OCI-M1 (cell line): Measurements from ENCODE around the gene HOXD10.

ENCODE experiments used
- DNase-seq: peaks from one replicate; lab custom pipeline; 2025; lab: John Stamatoyannopoulos, UW

Gene HOXD10

GRCh38 chr2:176123411-176124109 lies 7.0 kb downstream of the HOXD10 start:
- no peak for DNase-seq

DNA sequence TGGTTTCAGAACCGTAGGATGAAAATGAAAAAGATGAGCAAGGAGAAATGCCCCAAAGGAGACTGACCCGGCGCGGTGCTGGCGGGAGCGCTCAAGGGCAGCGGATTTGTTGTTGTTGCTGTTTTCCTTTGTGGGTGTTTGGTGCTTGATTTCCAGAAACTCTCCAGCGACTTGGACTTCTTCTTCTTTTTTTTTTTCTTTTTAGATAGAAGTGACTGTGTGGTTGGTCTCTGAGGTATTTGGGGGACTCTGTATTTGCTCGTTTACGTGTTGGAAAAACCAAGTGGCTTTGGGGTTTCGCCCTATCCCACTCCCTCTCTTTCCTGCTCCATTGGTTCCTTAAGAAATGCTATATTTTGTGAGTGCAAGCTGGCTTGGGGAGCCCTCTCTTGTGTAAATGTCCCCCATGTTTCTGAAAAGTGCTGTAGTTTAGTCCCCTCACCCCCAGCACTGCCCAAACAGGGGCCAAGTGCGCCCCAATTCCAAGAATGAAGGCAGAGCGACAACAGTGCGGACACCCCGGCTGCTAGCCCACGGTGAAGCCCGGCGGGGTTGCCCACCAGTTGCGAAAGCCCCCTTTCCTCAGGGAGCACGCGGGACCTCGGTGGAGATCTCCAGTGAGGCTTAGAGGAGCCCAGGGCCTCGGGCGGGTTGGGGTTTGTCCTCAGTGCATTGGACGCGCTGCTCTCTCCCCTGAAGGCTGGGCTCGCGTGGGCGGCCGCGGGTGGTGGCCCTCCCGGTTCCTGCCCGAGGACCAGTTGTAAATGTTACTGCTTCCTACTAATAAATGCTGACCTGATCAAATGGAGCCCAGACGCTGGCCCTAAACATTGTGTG lies 7.8 kb downstream of the HOXD10 start:
- no peak for DNase-seq

DNA sequence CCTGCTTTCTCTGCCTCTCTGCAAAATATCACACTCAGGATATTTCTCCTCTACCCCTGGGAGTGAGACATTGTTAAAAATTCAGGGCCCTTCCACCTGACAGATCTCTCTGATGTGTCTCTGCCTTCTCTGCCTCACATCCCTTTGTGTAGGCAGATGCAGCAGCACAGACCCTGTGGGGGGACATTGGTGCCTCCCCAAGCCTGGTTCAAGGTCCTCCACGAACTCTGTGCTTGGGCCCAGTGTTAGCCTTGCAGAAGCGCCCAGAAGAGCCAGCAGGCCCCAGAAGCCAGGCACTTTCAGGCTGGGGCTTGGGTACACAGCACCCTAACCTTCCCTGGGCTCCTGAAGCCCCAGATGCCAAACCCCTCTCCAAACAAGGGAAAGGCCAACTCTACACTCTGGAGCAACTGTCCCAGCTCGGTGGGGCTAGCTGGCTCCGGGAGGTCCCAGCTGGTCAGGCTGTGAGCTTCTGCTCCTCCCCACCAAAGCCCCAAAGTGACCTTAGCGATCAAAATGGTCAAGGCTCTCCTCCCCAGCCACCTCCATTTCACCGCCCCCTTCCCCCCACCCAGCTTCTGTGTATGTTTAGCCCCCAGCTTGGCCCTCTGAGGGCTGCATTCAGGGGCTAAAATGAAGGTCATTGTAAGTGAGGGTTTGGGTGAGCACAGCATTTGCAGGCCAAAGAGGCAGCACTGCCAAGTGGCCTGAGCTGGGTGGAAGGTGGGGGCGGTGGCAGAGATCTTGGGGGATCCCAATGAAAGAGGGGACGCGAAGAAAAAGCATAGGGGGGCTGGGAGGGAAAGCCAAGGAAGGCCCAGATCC lies 8.6 kb downstream of the HOXD10 start:
- no peak for DNase-seq

- DNase-seq: no peak
Observed at GRCh38 chr2:176125772-176126054, 9.1 kb downstream of the HOXD10 start.

DNA sequence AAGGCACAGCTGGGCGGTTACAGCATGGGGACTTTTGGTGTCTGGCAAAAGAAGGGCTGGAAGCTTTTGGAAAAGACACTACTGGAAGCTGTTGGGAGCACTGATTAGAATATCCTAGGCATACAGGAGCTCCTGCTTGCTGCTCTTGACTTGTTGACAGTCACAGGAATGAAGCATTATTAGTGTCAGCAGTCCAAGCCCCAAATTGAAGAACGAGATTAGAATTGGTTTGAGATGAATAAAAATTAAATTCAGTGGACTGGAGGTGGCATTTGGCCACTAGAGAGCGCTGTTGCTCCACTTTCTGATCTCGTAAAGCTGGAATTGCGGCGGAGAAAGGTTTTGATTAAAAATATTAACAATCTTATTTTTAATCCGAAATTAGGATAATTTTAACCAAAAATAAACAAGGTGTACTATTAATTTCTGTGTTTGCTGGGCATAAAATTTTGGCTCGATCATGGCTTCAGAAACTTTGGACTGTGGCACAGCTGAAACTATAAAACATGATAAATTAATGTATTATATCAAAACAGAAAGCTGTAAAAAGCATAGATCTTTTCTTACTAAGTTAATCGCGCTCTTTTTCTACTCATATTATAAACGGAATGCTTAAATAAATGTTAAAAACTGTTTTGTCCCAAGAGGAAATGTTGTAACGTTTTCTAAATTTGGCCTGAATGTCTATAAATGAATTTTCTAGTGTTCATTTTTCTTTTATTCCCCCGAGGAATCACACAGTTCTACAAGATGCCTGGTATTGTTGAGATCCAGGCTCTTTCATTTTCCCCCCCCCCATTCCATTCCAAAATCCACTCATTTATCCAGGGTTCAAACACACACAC lies 10.6 kb downstream of the HOXD10 start:
- DNase-seq: peak; percentile 79

- DNase-seq: no peak
Observed at GRCh38 chr2:176127774-176128072, 11.1 kb downstream of the HOXD10 start.

GRCh38 chr2:176128172-176128981 lies 11.8 kb downstream of the HOXD10 start:
- DNase-seq: no peak

GRCh38 chr2:176128982-176129796 lies 12.6 kb downstream of the HOXD10 start, which contains the start of gene HOXD8:
Gene HOXD8, plus strand, starts transcription at chr2:176129705. Its CDS starts 662 bp downstream, at chr2:176130367.
- no peak for DNase-seq

DNA sequence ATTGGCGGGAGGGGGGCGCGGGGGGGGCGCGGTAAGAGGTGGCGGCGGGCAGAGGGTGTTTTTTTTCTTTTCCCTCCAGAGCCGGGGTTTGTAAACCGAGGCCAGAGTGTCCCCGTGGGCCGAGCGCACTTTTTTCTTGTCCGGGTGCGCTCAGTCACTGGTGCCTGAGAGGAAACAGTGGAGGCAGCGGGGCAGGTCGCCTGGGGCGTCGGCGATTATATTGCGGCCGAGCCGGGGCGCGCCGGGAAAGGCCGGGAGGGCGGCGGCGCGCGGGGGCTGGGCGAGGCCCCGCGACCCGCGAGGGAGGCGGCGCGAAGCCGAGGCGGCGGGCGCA lies 13.2 kb downstream of the HOXD10 start:
- DNase-seq: no peak

DNA sequence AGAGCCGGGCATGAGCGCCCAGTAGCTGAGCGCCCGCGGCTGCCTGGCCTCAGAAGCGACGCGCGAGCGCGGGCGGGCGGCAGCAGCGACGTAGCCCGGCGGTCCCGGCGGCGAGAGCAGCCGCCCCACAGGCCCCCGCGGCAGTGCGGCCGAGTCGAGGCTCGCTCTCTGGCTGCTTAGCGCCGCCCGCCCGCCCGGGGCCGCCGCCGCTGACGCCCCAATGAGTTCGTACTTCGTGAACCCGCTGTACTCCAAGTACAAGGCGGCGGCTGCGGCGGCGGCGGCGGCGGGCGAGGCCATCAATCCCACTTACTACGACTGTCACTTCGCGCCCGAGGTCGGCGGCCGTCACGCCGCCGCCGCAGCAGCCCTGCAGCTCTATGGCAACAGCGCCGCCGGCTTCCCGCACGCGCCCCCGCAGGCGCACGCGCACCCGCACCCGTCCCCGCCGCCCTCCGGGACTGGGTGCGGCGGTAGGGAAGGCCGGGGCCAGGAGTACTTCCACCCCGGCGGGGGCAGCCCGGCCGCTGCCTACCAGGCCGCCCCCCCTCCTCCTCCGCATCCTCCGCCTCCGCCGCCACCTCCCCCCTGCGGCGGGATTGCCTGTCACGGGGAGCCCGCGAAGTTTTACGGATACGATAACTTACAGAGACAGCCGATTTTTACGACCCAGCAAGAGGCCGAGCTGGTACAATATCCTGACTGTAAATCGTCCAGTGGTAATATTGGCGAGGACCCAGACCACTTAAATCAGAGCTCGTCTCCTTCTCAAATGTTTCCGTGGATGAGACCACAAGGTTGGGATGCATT lies 13.8 kb downstream of the HOXD10 start:
- no peak for DNase-seq

DNA sequence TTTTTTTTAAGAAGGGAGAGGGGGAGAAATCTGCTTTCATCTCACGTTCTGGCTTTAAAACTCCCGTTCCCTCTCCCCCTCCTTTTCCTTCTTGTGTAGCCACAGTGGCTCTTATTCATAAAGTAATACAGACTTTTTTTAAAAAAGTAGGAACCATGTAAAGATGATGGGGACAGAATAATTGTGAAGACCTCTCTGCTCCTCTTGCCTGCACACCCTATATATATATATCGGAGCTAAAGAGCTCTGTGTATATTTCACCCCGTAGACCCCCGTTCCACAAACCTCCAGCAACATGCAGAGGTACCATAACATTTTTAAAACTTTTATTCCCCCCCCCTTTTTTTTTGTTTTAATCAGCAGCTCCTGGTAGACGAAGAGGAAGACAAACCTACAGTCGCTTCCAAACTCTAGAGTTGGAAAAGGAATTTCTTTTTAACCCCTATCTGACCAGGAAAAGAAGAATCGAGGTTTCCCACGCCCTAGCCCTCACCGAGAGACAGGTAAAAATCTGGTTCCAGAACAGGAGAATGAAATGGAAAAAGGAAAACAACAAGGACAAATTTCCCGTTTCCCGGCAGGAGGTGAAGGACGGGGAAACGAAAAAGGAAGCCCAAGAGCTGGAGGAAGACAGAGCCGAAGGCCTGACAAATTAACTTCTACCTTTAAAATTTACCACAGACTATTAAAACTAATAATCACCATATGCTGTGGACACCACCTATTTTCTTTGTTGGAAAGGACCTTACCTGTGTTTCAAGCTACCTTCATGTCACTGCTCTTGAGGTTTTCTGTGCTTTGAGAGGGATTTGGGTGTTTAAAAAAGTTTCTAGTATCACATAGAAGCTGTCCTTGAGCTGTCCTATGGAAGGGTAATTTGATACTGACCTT lies 14.6 kb downstream of the HOXD10 start:
- no peak for DNase-seq

DNA sequence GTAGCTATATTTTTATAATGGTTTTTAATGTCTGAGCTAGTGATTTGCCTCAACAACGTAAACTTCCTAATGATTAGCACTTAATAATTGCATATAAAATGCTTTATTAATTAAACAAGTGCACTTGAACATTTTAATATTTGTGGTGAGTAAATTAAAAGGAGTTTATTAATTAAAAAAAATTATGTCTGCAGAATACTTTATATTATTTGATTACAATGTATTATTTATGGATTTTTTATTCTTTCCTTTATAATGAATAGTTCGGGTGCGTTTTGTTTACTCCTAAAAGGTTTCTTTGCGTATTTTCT lies 15.2 kb downstream of the HOXD10 start:
- no peak for DNase-seq

- peak; percentile 68 for DNase-seq
Observed at GRCh38 chr2:176132205-176133171, 15.9 kb downstream of the HOXD10 start.

DNA sequence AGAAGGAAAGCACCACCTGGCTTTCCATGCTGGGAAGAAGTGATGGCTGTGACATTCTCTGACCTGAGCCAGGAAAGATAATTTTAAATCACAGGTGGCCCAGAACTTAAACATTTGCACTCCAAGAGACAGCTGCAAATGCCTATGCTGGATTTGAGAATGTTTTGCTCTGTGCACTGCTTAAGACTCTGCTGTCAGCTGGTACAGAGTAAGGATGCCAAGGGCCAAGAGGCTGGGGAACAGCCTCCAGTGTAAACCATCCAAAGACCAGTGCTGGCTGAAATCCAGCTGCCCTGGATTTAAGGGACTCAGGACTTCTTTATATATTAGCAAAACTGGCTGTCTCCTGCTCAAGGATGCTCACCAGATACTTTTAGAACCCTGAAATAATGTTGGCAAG lies 16.8 kb downstream of the HOXD10 start:
- no peak for DNase-seq

- DNase-seq: no peak
Observed at GRCh38 chr2:176134035-176134434, 17.5 kb downstream of the HOXD10 start.

- peak; percentile 57 for DNase-seq
Observed at GRCh38 chr2:176135035-176135440, 18.5 kb downstream of the HOXD10 start.
